Esophagus squamous epithelium (tissue), 4 donors: ENCODE data around the gene TMEM221.

Experiments used
- CTCF ChIP-seq, 6 experiments: fragments of 450-650 bp in 4 of 6; fragments of 200-600 bp in 2 of 6; sonication (generic) in 2 of 6; IDR thresholded peaks; one replicate each; pipeline ENCODE4 v1.5.1; 2016 to 2019; ENCODE audit warnings: antibody characterized with exemption in 6 of 6, mild to moderate bottlenecking in 4 of 6, moderate library complexity in 4 of 6
- POLR2A ChIP-seq, 4 donors: fragments of 450-650 bp; IDR thresholded peaks; one replicate each; pipeline ENCODE4 v1.6.1; 2017; ENCODE audit warnings: antibody characterized with exemption in 4 of 4, mild to moderate bottlenecking in 4 of 4, moderate library complexity in 3 of 4

GRCh38 chr19:17419154-17419620 is 29.3 kb downstream of the TMEM221 start:
- TF ChIP-seq CTCF (IDR thresholded peaks at IDR 0.05): no peak
- TF ChIP-seq POLR2A (IDR thresholded peaks at IDR 0.05): no peak
